Activated CD4-positive, alpha-beta memory T cell treated with anti-CD3 and anti-CD28 coated beads, Interleukin-2, amount 10 ng/mL, durations not matched to agents 7 days and 5 days (primary cell): Measurements from ENCODE around the gene TBX5. TPM values are rescaled to one million over a fixed set of nuclear protein-coding genes. Genes with fewer than 3 reads are reported as not detected.

Experiments
- CTCF ChIA-PET: fragments of 350-600 bp; sonication (Branson Sonifier 250); formaldehyde crosslinking; loops from one replicate; lab custom pipeline; 2021; ENCODE audit warnings: antibody characterized with exemption, inconsistent platforms; lab: Charles Lee
- POLR2A ChIA-PET: fragments of 350-600 bp; sonication (Branson Sonifier 250); formaldehyde crosslinking; loops from one replicate; lab custom pipeline; 2021; ENCODE audit warnings: antibody characterized with exemption; lab: Charles Lee
- DNase-seq: peaks from one replicate; pipeline ENCODE4 v3.0.0-alpha.2; 2020
- H3K27ac Mint-ChIP-seq: one replicate; pipeline ENCODE4 v1.8.0; 2021; ENCODE audit warnings: mild to moderate bottlenecking, mixed read lengths
- H3K27me3 Mint-ChIP-seq: one replicate; pipeline ENCODE4 v1.8.0; 2021; ENCODE audit warnings: mixed read lengths
- H3K36me3 Mint-ChIP-seq: one replicate; pipeline ENCODE4 v1.8.0; 2021; ENCODE audit warnings: low read depth, mixed read lengths
- H3K4me1 Mint-ChIP-seq: one replicate; pipeline ENCODE4 v1.8.0; 2021; ENCODE audit warnings: mixed read lengths
- H3K4me3 Mint-ChIP-seq: one replicate; pipeline ENCODE4 v1.8.0; 2021; ENCODE audit warnings: mild to moderate bottlenecking, mixed read lengths
- H3K9me3 Mint-ChIP-seq: one replicate; pipeline ENCODE4 v1.8.0; 2021; ENCODE audit warnings: mixed read lengths
- total RNA-seq, 2 experiments: library from RNA; stranded (reverse); gene quantifications; one replicate each; pipeline ENCODE4 v1.2.3, GENCODE V29; 2021

The TBX5 gene
- total RNA-seq, 2 experiments from 2014 or later, result not detected

DNA sequence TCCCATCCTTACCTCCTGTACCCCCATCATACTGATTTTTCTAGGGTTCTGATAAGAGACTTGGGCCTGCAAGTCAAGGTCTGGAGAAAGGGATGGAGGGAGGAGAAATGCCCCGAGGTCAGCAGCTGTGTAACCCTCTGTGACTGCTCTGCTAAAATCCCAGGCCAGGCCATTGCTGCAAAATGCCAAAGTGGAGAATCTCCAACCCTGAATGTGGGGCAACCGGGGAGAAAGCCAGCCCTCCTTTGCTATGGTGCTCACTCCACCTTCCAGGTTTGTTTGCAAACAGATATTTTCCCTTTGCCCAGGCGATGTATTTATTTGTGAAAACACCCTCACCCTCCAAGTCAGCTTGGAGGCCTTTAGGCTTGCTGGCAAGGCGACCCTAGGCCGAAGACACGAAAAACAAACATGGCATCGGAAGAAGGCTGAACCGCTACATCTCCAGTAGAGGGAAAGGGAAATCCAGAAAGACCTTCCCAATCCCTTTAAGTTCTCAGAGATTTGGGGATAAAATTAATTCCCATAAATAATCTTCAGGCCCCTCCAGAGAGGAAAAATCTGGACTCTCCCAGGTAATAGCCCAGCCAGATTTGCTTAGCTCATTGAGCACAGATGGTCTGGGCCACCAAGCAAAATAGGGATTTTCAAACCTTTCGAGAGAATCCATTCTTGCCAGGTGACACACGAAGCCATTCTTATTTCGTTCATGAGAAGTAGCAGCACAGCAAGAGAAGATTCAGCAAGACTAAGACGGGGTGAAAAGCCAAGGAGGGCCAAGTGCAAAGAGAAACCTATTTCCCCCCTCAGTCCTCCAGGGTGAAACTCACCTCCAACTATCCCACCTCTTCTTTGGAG, 1.3 kb upstream of the TBX5 start:
- H3K27ac Mint-ChIP-seq, result no peak overlapping the region
- POLR2A ChIA-PET, result no interaction called here
- H3K27me3 Mint-ChIP-seq, result peaks cover 96% of the 10 kb centered on the region
- H3K9me3 Mint-ChIP-seq, result no peaks in the 10 kb centered on the region
- CTCF ChIA-PET, result no interaction called here
- no peak overlapping the region for H3K4me3 Mint-ChIP-seq
- peaks cover 7% of the 10 kb centered on the region for H3K4me1 Mint-ChIP-seq
- no peak for DNase-seq
- H3K36me3 Mint-ChIP-seq, result peaks cover 4% of the 10 kb centered on the region

DNA sequence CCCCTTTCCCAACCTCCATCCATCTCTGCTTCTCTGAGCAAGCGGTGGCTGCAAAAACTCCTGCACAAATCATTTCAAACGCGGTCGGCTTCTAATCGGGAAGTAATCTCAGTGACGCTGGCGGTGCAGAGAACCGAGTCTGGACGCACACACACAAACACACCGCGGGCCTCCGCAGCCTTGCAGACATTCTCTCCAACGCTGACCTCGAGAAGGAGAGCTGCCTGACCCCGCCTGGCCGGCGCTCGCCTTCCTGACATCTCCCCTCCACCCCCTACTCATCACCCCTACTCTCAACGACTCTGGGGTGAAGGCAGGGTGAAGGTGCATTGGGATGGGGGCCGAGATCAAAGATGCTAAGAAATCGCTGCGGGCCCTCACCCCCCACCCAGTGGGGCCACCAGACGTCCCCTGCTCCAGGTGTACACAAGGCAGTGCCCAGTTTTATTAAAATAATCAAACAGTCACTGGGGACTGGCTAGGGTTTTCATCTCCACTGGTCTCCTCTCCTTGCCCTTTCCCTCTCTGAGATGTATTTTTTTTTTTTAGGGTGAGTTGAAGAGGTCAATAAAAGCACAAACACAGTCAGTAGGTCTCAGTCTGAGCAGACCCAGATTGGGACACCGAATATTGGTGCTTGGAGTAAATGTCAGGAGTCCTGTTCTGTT, 506 bp upstream of the TBX5 start:
- Mint-ChIP-seq H3K9me3 (no peaks in the 10 kb centered on the region), H3K4me1 (peaks cover 7% of the 10 kb centered on the region), H3K4me3 (no peak overlapping the region), H3K36me3 (peaks cover 4% of the 10 kb centered on the region), H3K27me3 (peaks cover 95% of the 10 kb centered on the region), H3K27ac (no peak overlapping the region)
- DNase-seq, result no peak
- CTCF ChIA-PET, result no interaction called here
- POLR2A ChIA-PET, result no interaction called here

DNA sequence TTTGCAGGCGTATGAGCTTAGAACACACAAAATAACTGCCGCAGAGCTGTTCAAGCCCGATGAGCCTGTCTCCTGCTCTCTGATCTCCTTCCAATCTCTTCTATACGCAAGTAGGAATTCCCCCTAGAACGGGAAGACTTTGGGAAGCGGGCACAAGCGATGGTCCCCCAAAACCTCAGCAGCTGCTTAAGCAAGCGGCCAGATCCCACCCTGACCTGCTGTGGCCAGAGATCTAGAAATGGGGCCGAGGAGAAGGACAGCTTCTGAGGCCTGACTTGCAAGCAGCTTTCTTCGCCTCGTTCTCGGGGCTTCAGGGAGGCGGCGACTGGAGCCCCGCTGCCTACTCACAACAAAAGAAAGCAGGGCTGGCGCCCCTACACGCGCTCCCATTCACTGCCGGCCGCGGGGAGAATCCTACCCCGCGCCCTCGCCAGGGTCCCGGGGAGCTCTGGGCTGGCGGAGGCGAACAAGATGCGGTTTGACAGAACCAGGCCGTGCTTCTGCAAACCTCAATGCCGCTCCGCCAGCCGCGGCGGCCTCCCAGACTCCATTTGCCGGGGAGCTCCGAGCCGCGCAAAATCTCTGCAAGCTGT, 922 bp downstream of the TBX5 start:
- peaks cover 88% of the 10 kb centered on the region for H3K27me3 Mint-ChIP-seq
- peaks cover 4% of the 10 kb centered on the region for H3K36me3 Mint-ChIP-seq
- H3K4me1 Mint-ChIP-seq, result peaks cover 5% of the 10 kb centered on the region
- ChIA-PET POLR2A (no interaction called here), CTCF (no interaction called here)
- no peak for DNase-seq
- no peak overlapping the region for H3K27ac Mint-ChIP-seq
- no peak overlapping the region for H3K4me3 Mint-ChIP-seq
- H3K9me3 Mint-ChIP-seq, result no peaks in the 10 kb centered on the region

DNA sequence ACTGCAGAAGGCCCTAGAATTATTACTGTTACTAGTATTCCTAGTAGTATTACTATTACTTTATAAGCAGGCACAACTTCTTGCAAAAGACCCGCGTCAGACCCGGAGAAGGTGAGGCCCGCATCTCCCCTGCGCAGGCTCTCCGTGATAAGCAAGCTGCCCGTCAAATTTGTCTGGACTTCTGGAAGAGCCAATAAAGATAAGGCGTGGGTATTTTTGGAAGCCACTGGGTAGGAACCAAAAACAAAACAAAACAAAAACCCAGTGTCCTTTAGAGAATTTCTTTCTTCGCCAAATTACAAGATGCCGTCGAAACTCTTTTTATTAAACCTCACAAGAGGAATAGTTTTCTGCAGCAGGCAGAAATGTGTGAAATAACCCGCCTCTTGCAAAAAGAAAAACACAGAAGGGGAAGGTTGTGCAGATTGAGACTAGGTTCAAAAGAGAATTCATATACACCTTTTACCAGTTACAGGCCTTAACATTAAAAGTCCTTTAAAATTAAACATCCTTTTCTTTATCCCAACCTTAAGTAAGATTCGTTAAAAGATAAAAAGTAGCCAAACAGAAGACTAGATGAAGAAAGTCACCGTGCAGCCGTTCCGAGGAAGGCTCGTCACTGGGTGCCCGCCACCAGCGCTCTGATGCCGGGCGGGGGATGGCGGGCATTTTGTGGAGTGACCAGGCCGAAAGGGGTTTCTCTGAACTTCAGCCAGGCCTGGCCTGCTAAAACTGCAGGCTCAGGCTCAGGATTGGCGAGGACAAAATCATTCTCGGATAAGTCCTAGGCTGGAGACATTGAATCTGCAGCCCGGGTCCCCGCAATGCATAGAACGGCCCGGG, 1.6 kb downstream of the TBX5 start:
- H3K36me3 Mint-ChIP-seq, result peaks cover 4% of the 10 kb centered on the region
- POLR2A ChIA-PET, result no interaction called here
- CTCF ChIA-PET, result no interaction called here

DNA sequence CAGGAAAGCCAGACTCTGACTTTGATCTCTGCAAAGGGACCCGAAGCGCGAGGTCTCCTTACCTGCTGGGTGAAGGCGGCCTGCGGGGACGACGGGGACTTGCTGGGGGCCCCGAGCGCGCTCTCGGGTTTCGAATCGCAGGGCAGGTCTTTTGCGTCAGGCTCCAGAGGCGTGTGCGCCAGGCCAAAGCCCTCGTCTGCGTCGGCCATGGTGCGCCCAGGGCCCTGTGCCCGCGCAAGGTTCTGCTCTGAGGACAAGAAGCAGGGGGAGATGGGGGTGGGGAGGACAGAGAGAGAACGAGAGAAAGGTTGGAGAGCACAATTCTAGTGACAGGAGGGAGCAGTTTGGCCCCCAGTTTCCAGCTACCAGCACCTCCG, 2.3 kb downstream of the TBX5 start:
- Mint-ChIP-seq H3K27ac (no peak overlapping the region), H3K4me1 (peaks cover under 1% of the 10 kb centered on the region), H3K36me3 (peaks cover 4% of the 10 kb centered on the region), H3K4me3 (no peak overlapping the region), H3K9me3 (no peaks in the 10 kb centered on the region), H3K27me3 (peaks cover 89% of the 10 kb centered on the region)
- ChIA-PET POLR2A (no interaction called here), CTCF (no interaction called here)
- no peak for DNase-seq

More for the DNA sequence above, 1.6 kb downstream of the TBX5 start:
- Mint-ChIP-seq H3K4me3 (no peak overlapping the region), H3K27me3 (peaks cover 88% of the 10 kb centered on the region), H3K27ac (no peak overlapping the region), H3K9me3 (no peaks in the 10 kb centered on the region), H3K4me1 (peaks cover 2% of the 10 kb centered on the region)
- no peak for DNase-seq

DNA sequence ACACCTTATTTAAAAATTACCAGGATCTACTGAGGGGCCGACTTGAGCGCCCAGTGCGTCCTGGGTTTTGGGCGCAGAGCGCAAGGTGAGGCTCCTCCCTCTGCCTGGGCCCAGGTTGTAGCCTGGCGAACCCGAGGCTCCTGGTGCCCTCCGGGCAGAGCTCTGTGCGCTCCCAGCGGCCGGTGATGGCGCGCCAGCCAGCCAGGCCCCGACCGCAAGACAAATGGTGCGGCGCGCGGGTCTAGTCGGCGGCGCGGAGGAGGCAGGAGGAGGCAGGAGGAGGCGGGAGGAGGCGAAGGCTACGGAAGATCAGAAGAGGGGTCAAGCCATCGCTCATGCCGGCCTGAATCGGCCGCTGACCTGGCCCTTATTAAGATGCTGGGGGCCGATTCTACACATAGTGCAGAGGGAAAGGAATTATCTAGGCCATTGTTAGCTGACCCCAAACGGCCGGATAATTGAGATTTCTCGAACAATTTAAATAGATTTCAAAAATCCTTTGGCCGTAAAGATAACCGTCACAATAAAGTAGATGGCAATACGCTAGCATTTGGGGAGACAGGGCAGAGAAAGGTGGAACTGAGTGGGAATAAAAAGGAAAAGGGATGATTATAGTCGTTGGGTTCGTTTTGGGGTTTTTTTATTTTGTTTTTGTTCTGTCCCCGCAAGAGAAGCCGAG, 2.8 kb downstream of the TBX5 start:
- H3K27ac Mint-ChIP-seq, result no peak overlapping the region
- no peaks in the 10 kb centered on the region for H3K4me1 Mint-ChIP-seq
- peaks cover 89% of the 10 kb centered on the region for H3K27me3 Mint-ChIP-seq
- H3K4me3 Mint-ChIP-seq, result no peak overlapping the region
- H3K36me3 Mint-ChIP-seq, result peaks cover 4% of the 10 kb centered on the region
- POLR2A ChIA-PET, result no interaction called here
- H3K9me3 Mint-ChIP-seq, result no peaks in the 10 kb centered on the region
- DNase-seq, result no peak
- CTCF ChIA-PET, result no interaction called here

DNA sequence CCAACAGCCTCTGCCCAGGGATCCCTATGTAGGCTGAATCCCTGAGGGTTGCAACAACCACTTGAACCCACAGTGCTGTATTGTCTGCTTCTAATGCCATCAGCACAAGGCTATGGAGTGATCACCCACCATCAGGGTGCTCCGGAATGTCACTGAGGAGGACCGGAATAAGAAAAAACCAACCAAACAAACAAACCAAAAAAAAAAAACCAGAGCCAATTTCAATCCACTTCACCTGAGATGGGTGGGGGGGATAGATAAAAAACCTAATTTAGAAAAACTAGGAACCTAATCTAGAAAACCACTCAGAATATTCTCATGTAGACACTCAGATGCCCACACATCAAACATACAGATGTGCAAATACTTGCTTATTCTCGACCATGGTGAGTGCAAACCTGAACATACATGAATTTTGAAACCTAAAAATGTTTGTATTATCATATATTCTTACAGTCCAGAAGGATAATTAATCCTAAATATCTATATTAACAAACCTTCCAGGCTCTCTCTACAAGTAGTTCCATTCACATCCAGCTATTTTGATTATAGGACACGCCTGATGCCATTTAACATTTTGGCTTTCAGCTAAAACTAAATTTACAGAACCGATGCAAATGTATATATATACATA, 3.7 kb downstream of the TBX5 start:
- no peaks in the 10 kb centered on the region for H3K9me3 Mint-ChIP-seq
- no peaks in the 10 kb centered on the region for H3K4me1 Mint-ChIP-seq
- ChIA-PET CTCF (no interaction called here), POLR2A (no interaction called here)
- H3K27ac Mint-ChIP-seq, result no peak overlapping the region
- DNase-seq, result no peak
- no peak overlapping the region for H3K4me3 Mint-ChIP-seq
- H3K27me3 Mint-ChIP-seq, result peaks cover 89% of the 10 kb centered on the region
- peaks cover 4% of the 10 kb centered on the region for H3K36me3 Mint-ChIP-seq

DNA sequence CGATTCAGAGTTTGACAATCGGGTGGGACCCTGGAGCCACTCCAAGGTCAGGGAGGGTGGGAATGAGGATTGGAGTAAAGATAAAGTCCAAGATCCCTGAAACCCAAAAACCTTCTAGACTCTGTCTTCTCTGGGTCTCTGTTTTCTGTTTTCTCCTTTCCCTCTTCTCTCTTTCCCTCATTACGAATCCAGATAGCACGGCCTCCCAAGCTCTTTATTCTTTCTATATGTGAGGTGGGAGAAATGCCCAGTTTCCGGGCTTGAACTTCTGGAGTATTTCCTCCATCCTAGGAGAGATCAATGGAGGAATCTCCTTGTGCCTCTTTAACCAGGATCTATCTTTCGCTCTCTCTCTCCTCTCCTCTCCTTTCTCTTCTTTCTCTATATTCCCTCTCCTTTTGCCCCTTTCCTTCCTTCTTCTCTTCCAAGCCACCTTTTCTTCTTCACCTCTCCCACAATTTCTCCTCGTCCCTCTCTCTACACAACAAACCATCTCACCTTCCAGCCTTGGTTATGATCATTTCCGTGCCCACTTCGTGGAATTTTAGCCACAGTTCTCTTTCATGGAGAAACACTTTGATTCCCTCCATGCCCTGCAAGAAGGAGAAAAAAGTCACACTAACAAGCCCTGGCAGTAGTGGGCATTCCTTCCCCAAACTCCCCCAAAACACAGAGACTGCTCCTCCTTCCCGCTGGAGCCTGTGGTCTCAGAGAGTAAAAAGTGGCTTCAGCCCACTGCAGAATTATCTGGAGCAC, 4.4 kb downstream of the TBX5 start:
- Mint-ChIP-seq H3K36me3 (peaks cover 4% of the 10 kb centered on the region), H3K9me3 (no peaks in the 10 kb centered on the region), H3K4me1 (no peaks in the 10 kb centered on the region), H3K4me3 (no peak overlapping the region), H3K27ac (no peak overlapping the region), H3K27me3 (peaks cover 87% of the 10 kb centered on the region)
- DNase-seq, result no peak
- ChIA-PET CTCF (no interaction called here), POLR2A (no interaction called here)

DNA sequence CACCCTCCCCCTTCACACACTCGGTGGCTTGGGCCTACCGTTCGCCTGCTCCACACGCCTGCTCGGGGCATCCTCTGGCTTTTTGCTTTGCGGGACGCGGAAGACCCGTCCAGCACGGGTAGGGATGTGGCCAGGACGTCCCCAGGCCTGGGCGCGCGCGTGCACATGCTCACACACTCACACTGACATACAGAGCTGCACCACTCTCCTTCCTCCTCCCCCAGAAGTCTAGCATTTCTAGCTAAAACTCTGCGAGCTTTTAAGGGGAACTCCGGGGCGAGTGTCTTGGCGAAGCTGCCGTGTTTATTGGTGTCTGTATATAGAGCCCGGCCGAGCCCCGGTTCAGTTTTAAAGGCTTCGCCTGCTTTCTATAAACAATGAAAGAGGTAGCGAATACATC, 5.0 kb downstream of the TBX5 start:
- ChIA-PET CTCF (no interaction called here), POLR2A (no interaction called here)
- DNase-seq, result no peak
- peaks cover 83% of the 10 kb centered on the region for H3K27me3 Mint-ChIP-seq
- H3K27ac Mint-ChIP-seq, result no peak overlapping the region
- no peaks in the 10 kb centered on the region for H3K4me1 Mint-ChIP-seq
- H3K9me3 Mint-ChIP-seq, result no peaks in the 10 kb centered on the region
- no peak overlapping the region for H3K4me3 Mint-ChIP-seq
- H3K36me3 Mint-ChIP-seq, result no peaks in the 10 kb centered on the region

DNA sequence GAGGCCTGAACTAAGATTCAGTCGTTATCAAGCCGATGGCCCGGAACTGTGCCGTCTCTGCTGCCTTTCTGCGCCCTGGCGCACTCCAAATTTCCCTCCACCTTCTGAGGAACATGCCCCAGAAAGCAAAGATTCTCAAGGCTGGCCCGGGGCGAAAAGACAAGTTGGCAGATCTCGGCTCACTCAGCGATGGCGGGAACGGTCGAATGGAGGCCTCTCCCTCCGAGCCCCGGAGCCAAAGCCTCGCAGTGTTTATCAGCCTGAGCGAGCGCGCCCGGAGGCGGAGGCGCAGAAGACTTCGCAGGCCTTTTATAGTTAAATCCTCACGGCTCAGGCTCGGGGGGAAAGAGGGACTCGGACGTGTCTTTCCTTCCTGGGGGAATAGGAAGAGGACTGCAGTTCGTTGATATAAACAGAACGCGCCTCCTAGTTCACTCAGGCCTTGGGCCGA, 5.6 kb downstream of the TBX5 start:
- H3K9me3 Mint-ChIP-seq, result no peaks in the 10 kb centered on the region
- peaks cover 83% of the 10 kb centered on the region for H3K27me3 Mint-ChIP-seq
- no peak for DNase-seq
- no peaks in the 10 kb centered on the region for H3K4me1 Mint-ChIP-seq
- no peaks in the 10 kb centered on the region for H3K36me3 Mint-ChIP-seq
- CTCF ChIA-PET, result no interaction called here
- no peak overlapping the region for H3K27ac Mint-ChIP-seq
- no peak overlapping the region for H3K4me3 Mint-ChIP-seq
- POLR2A ChIA-PET, result no interaction called here

DNA sequence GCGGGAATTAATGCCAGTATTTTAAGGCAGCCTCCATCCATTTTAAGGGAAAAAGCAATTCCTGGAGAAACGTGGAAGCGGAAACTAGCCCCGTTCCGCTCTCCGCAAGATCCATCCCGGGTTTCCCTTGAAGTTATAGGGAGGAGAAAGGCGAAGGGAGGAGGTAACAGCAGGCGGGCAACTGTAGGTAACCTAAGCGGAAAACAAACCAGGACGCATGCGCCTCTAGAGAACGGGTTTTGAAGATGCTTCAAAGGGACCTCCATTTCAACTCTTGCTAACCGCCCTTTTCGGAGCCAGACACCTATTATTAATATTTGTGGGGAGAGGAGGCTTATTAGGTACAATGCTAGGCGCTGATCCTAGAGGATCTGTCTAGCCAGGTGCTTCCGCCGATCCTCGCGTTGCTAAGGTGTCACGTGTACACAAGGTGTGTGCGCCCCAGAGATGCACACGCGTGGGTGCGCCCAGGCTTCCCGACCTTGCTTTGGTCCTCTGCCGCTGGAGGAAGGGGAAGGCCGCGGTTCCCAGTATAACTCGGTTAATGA, 6.2 kb downstream of the TBX5 start:
- ChIA-PET POLR2A (no interaction called here), CTCF (no interaction called here)
- DNase-seq, result no peak
- Mint-ChIP-seq H3K27me3 (peaks cover 83% of the 10 kb centered on the region), H3K4me3 (no peak overlapping the region), H3K36me3 (no peaks in the 10 kb centered on the region), H3K9me3 (no peaks in the 10 kb centered on the region), H3K27ac (no peak overlapping the region), H3K4me1 (no peaks in the 10 kb centered on the region)
